UCSD-AML1 (cell line): Measurements from ENCODE around the gene ANKRD6.

Source experiments
- DNase-seq: peaks from one replicate; lab custom pipeline; 2025; ENCODE audit not compliant: unreplicated experiment; lab: John Stamatoyannopoulos, UW

Gene ANKRD6

DNA sequence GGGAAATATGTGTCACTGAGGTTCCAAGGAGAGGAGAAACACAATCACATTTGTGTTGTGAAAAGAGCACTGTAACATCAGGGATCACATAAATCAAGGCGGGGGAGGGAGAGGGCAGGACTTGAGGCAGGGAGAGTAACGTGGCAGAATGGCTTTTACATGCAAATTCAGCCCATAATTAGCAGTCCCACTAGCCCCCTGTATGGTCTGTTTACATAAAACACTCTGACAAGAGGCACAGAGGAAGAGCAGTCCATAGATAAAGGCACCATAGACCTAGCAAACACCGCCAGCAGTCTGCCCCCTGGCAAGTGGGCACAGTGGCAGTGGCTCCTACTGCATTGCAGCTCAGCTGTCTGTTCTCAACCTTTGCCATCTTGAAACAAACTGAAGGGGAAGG, 122.9 kb downstream of the ANKRD6 start:
- no peak for DNase-seq

DNA sequence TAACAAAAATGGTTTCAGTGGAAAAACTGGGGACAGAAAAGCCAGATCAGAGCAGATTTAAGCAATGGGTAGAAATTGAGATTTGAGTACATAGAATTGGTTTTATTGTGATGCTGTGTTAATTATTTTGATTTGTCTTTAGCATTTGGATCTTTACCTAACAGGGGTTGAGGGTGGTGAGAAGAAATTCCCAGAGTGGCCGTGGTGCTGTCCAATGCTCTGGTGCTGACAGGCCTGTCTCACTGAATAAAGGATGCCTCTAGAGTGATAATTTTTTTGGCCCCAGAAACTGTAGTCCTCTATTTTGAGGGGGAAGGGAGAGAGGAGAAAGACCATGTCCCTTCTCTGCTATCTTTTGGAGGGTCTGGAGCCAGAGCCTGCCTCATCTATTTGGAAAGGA, 126.5 kb downstream of the ANKRD6 start:
- DNase-seq, result no peak

DNA sequence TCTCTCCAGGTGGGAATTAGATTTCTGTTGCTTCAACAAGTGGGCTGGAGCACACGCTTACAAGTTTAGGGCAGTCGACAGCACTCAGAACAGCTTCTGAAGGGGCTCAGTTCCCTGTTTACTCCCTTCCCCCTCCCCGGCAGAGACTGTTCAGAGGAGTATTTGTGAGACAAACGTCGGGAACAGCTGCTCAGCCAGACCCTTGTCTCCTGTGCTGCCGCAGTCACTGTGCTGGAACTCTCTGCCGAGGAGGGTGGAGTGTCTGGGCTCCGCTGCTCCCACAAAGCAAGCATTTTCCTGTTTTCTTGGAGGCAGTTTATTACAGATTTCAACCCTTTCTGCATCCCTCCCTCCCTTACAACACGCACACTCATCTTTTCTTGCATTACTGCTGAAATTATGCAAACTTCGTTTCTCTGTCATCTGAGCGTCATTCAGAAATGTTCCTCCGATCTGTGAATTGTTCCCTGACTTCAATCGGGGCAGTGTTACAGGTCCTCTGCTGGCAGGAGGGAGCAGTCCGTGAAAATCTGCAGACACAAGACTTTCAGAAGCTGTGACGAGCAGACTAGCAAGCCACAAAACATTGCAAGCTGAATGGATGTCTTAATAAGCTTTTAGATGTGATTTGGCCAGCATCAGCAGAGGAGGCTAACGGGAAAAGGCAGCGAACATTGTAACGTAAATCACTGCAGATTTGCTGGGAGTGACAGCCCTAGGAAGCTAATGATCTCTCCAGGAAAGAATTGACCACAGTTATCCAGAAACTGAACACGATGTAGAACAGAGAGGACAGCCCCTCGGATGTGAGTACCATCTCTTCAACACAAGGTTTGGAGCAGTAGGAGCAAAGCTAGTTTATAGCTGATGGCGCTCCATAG, 129.4 kb downstream of the ANKRD6 start:
- DNase-seq, result no peak

DNA sequence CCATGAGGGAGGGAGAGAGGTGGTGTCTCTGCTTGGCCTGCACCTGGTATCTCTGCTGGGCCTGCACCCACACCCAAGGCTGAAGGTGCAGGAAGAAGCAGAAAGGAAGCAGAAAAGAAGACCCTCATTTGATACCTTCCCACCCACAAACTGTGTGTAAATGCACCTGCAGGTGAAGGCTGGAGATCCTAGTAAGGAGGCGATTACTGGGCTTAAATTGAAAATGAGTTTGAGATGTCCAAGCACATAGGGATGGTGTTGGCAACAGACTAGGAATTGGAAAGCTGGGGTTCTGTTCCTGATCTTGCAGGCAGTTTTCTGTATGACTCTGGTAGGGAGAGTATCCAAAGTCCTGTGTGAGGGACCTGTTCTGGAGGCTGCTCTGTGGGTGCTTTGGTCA, 130.9 kb downstream of the ANKRD6 start:
- no peak for DNase-seq

DNA sequence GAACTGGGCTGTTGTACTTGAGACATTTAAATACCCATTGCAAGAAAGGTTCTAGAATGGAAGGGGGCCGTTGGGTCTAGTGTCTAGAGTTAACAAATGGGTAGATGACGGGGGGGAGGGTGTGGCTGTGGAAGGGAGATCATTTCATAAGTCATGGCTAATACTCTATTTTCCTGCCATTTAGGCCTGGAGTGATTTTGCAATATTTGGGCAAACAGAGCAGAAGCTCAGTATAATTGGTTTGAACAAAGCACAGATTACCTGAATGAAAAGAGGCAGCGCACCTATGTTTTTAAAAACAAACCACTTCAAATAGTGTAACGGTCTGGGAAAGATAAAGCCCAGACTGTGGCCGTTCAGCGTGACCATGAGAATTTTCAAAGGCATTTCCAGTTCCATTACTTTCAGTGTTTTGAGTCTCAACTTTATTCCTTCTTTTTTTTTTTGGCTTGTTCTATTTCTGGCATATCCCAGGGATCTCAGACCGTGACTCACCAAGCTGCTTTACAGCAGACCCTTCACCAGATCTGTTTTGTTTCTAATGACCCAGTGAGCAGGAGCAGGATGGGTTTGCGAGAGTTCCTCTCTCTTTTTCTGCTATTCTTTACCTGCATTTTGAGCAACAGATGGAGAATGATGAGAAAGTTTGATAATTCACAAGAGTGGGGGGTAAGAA, 131.9 kb downstream of the ANKRD6 start:
- DNase-seq, result no peak

DNA sequence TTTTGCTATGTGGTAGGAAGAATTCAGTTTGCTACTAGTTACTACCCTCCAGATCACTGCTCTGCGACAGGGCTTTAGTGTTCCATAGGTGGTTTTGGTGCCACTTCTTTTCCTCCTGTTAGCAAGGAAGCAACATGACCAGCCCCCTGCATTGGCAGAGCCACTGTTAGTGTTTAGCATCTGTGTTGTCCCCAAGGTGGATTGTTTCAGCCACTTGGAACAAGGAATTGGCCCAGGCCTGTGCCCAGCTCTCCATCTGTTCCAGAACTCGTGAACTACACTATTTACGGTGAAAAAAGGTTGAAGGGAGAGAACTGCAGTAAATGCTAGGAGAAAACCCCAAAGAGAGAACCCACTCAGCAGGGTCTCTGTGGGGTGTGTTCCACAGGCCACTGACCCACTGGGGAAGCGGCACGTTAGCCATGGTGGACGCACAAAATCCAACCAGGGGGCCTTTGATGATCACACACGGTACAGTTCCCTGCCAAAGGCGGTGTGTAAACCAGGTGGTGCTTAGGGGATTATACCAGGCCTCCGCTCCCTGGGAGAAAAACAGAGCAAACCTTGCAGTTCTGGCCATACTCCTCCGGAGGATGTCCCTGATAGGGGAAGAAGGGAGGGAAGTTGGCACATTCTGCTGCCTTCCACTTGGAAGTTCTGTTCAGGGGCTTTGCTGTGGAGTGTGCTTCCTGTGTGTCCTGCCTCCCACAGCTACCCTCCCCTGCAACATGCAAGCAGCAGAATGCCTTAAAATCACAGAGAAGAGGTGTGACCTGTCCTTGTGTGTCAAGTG, 133.3 kb downstream of the ANKRD6 start:
- no peak for DNase-seq

DNA sequence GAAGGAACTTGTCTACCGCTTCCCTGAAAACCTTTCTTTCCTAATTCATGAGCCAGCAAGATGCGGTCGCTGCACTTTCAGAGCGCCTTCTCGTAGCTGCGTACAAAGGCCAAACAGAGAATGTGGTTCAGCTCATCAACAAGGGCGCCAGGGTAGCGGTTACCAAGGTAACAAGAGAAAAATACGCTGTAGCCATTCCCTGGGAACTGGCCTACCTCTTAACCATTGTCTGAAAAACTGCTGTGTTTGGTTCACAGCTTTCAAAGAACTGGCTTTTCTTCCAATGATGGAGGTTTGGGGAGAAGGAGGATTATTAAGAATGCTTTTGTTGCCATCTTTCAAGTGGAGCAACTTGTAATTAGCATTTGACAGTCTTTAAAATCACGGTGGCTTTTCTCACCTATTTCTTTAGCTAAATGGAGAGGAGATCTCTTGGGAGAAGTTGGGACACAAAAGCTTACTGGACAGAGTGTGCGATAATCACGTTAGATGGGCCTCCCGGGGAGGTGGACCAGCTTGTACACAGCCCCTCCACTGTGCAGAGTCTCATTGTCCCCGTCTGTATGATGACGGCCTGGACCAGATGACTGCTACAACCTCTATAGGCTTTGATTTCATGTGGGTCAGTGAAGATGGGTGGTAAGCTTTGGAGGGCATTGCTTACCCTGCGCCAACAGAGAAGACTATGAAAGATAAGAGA, 134.1 kb downstream of the ANKRD6 start:
- DNase-seq, result no peak

DNA sequence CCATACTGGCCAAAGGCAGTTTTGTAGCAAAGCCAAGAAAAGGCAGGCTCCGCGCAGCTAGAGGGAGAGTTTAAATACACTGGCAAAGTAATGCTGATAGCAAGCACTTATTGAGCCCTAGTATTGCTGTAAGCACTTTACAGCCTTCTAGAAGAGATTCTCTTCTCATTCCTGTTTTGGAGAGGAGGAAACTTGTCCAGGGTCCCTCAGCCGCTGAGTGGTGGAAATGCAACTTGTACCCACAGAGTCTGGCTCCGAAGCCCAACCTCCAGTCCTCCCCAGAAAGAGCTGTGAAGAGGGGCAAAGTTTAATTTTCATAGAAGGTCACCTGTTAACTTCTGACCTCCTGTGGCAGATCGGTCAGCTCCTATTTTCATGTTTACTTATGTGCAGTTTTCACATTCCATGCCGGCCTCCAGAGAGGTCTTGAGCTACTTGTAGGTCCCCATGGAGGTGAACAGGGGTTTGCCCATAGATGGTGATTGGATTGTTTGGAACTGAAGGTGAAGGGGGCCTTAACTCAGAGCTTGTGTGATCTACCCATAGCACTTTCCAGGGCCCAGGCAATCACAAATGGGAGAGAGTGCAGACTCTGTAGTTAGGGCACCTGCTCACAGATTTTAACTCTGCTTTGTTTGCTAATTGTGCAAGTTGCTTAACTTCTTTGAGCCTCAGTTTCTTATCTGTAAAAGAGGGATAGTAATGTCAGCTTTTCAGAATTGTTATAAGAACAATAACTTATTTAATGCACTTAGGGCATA, 134.9 kb downstream of the ANKRD6 start:
- DNase-seq, result no peak

DNA sequence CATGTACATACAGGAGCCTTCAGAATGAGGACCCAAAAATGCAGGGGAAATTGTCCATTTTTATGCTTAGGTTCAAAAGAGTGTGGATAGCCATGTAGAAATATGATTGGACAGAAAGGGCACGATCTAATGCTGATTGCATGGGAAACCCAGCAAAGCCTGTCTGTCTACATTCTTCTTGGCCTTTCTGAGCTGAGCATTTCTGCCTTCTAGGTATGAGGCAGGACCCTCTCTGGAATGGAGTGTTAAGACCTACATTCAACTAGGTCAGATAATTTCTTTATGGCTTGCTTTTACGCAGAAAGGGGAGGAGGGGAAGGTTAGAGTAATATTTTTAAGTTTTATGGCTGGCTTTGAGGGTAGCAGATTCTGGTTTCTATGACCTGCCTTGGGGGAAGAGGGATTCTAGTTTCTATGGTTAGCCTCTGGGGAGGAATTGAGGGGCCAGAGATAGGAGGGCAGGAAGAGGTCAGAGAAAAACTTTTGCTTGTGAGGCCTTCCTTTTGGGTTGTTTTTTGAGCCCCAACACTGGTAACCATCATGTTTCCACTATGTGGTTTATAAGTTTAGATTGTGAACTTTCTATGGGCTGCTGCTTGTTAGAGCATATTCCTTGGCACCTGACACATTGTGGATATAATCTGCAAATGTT, 142.1 kb downstream of the ANKRD6 start:
- DNase-seq, result no peak

DNA sequence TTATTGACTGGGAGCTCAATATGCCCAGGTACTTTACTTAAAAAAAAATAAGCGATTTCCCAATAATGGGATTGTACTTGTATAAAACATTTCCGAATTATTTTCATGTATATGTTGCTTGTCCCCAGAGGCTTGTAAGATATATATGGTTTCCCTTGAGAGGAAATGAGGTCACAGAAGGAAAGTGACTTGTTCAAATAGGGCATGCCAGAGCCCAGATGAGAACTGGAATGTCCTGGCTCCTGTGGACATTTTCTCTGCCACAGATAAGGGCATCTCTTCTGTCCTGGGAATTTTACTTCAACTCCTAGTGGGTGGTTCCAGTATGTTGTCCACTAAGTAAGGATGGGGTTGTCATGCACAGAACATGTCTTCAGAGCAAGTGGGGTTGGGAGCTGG, 142.6 kb downstream of the ANKRD6 start:
- no peak for DNase-seq

DNA sequence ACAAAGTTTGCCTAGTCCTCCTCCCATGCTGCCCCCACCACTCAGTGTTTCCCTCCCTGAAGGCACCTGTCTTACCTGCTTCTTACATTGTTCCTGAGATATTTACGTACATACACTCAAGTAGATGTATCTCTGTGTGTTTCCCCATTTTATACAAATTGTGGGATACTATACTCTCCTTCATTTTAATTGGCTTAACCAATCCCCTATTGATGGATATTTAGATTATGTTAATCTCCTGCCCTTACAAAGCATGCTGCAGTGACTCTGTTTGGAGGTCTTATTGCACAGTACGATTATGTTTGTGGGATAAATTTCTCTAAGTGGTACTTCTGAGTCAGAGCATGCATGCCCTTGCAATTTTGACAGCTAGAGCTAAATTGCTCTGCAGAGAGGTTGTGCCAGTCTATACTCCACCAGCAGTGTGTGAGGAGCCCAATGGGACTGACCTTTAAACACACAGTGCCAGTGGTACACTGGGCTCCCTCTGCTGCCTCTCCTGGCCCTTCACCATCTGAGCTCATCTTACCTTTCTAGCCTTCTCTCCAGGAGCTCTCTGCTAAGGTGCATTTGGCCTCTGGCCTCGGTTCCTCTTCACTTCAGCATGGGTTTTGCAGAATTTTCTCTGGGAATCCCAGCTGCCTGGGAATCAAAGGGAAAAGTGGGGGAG, 148.2 kb downstream of the ANKRD6 start:
- DNase-seq, result no peak

DNA sequence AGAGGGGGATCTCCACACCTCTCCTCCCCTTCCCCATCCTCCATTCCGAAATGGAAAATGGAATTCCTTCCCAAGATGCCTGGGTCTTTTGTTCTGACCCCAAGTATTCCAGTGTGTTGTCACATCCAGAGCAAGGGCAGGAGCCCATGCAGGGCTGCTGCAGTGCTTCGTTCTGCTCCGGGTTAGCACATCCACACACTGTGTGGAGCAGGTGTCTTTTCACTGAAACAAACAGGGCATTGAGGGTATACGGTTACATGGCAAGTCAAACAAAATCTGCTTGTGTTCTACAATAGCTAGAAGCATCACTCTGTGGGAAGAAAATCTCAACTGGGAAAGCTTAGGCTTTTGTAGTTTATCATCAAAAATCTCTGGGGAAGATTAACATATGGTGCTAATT, 148.7 kb downstream of the ANKRD6 start:
- DNase-seq, result no peak

DNA sequence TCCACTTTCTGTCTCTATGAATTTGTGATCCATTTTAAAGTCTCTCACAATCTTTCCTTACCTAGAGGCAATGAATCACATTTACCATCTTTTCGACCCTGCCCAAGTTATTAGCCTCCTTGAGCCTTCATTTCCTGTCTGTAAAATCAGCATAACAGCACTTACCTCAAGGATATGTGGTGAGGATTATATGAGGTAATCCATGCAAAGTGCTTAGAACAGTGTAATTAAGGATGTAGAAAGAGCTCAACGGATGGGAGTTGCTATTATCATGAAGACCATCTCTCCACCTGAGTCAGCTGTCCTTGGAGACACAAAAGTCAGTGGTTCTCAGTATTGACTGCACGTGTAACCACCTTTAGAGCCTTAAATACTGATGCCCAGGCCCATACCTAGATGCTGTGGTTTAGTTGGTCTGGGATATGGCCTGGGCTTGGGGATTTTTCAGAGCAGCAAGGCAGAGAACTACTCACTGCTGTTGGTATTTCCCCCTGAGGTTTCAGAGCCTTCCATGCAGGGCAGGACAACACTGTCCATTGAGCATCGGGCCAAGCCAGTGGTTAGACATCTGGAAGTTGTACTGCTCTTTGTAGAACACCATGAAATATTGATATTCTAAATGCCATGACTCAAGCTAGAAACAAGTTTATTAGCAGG, 149.8 kb downstream of the ANKRD6 start:
- no peak for DNase-seq

DNA sequence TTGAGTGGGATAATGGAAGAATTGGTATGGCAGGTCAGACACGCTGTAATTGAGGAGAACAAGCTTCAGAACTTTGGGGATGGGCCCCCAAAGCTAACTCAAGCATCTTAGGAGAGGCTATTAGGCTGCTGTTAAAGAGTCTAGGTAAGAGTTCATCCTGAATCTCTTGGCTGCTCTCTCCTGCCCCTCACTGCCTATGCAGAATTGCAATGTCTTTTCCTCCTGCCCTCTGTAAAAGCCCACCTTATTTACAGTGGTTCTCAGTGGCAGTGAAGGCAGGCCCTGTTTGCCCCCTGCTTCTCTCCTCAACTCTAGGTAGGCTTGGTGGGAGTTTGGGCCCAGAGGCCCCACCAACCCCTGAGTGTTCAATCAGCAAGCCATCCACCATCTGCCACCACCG, 150.6 kb downstream of the ANKRD6 start:
- DNase-seq, result no peak

DNA sequence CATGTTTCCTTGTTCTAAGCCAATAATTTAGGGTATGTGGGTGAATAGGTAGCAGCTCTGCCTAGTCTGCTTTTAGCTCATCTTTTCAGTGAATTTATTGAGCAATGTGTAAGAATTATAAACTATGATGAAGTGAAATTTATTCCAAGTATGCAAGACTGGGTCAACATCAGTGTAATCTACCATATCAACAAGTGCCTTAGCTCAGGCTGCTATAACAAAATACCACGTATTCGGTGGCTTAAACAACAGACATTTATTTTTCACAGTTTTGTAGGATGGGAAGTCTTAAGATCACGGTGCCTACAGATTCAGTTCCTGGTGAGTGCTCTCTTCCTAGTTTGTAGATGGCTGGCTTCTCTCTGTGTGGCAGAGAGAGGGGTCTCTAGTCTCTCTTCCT, 151.6 kb downstream of the ANKRD6 start:
- DNase-seq, result no peak

DNA sequence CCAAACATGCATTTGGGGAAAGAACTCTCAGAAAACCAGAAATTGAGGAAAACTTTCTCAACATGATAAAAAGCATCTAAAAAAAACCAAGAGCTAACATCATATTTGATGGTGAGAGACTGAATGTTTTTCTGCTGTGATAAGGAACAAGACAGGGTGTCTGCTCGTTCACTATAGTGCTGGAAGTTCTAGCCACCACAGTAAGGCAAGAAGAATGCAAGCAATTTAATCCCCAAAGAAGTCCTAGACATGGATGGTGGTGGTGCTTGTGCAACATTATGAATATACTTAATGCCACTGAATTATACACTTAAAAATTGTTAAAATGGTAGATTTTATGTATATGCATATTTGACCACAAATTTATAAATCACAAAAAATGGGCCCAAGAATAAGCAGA, 152.2 kb downstream of the ANKRD6 start:
- no peak for DNase-seq

DNA sequence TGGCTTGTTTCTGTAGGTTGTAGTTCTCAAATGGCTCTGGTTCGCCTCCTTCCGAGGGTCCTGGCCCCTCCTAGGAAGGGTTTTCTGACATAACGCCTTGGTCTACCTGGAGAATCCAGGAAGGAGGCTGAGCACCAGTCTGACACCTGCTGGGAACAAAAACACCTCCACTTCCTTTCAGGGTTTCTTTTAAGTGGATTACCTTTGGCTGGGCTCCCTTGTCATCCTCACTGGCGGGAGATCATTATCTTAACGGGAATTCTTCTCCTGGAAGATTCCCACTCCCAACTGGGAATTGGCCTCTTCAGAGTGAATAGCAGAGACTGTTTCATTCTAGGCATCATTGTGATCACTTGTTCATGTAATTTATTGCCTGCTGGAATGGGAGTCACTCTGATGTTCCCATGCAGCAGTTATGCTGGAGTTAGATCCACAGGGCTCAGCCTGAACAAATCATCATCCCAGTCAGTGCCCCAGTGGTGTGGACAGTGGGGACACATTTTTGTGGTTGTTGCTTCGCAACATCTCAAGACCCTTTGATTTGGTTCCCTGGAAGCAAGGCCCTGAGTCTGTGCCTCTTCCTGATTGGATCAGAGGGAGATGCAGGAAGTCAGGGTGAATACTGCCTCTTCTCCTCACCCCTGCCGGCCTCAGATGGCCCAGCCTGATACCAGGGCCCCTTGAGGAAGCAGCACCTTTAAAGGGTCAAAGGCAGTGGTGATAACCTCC, 156.5 kb downstream of the ANKRD6 start:
- no peak for DNase-seq

DNA sequence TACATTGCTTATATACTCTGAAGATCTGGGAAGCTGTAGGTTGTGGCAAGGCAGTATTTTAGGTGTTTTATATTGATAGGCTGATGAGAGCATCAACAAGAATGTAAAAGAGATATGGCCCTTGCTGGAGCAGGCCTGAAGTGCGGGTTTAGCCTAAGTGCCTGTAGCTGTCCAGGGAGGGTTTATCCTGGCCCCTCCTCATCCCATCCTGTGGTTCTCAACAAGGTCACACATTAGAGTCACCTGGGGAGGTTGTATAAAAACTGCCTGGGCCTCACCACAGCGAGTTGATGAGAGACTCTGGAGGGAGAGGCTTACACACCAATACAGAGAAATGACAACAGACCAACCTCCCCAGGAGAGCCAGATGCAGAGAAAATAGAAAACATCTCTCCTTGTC, 157.2 kb downstream of the ANKRD6 start:
- DNase-seq, result no peak
